ENCODE results near the gene TBC1D1. TPM values are rescaled to one million over a fixed set of nuclear protein-coding genes. Genes with fewer than 3 reads are reported as not detected.

Gene TBC1D1
- total and polyA plus RNA-seq, 2 of the 8 experiments (the other 6 are each of a cell fraction or from before 2014, with no cell fraction given): 96.9 to 162 TPM

GRCh38 chr4:38146383-38146782 is 255.5 kb downstream of the TBC1D1 start (continued):
- no peak for TF ChIP-seq HDAC6 (IDR thresholded peaks at IDR 0.05; ENCODE audit: low read depth, low read length)
